Measurements from ENCODE around the gene ITGA6. TPM values are rescaled to one million over a fixed set of nuclear protein-coding genes. Genes with fewer than 3 reads are reported as not detected.
A peak's percentile ranks its signal among the peaks of the same experiment; 100 is the strongest.

Gene ITGA6
- total RNA-seq, 1 donor from 2014 or later: 40.7 TPM

GRCh38 chr2:172427990-172428831, 825 bp downstream of the ITGA6 start:
- no peak for DNase-seq (ENCODE audit: low spot score in 2 of 2)
- Histone ChIP-seq H3K4me3 (peak overlapping the region; percentile 68 to 85), H3K9me3 (no peaks in the 10 kb centered on the region), H3K27me3 (no peaks in the 10 kb centered on the region), H3K27ac (peak overlapping the region; percentile 30 to 32), H3K4me1 (peaks cover 5 to 7% of the 10 kb centered on the region in 2 donors), H3K36me3 (no peaks in the 10 kb centered on the region)
- intact Hi-C loops (cut with DNase I): loop anchor here (5.0 kb wide), 1 partner anchor 76 kb away; no protein-coding TSS in a partner anchor
- TF ChIP-seq, protein P1, sequence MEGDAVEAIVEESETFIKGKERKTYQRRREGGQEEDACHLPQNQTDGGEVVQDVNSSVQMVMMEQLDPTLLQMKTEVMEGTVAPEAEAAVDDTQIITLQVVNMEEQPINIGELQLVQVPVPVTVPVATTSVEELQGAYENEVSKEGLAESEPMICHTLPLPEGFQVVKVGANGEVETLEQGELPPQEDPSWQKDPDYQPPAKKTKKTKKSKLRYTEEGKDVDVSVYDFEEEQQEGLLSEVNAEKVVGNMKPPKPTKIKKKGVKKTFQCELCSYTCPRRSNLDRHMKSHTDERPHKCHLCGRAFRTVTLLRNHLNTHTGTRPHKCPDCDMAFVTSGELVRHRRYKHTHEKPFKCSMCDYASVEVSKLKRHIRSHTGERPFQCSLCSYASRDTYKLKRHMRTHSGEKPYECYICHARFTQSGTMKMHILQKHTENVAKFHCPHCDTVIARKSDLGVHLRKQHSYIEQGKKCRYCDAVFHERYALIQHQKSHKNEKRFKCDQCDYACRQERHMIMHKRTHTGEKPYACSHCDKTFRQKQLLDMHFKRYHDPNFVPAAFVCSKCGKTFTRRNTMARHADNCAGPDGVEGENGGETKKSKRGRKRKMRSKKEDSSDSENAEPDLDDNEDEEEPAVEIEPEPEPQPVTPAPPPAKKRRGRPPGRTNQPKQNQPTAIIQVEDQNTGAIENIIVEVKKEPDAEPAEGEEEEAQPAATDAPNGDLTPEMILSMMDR (IDR thresholded peaks at IDR 0.05): no peak

- peak overlapping the region; percentile 68 to 85 for H3K4me3 ChIP-seq
- no peak for DNase-seq (ENCODE audit: low spot score in 2 of 2)
- H3K9me3 ChIP-seq: no peaks in the 10 kb centered on the region
- H3K4me1 ChIP-seq: peaks cover 5 to 7% of the 10 kb centered on the region in 2 donors
- TF ChIP-seq, protein P1 (IDR thresholded peaks at IDR 0.05): no peak
- no peaks in the 10 kb centered on the region for H3K36me3 ChIP-seq
- H3K27me3 ChIP-seq: no peaks in the 10 kb centered on the region
- peak overlapping the region; percentile 26 to 30 for H3K27ac ChIP-seq
- intact Hi-C loops (cut with DNase I): loop anchor here (5.0 kb wide), 1 partner anchor 77 kb away; no protein-coding TSS in a partner anchor
Observed at GRCh38 chr2:172428832-172429210, 1.4 kb downstream of the ITGA6 start.

- peaks cover 5 to 7% of the 10 kb centered on the region in 2 donors for H3K4me1 ChIP-seq
- peak overlapping the region in 1 of 2 donors; percentile 68 for H3K4me3 ChIP-seq
- H3K36me3 ChIP-seq: no peaks in the 10 kb centered on the region
- no peaks in the 10 kb centered on the region for H3K9me3 ChIP-seq
- DNase-seq (ENCODE audit: low spot score in 2 of 2): no peak
- no peaks in the 10 kb centered on the region for H3K27me3 ChIP-seq
- peak overlapping the region; percentile 26 to 30 for H3K27ac ChIP-seq
- TF ChIP-seq, protein P1 (IDR thresholded peaks at IDR 0.05): no peak
- intact Hi-C loops (cut with DNase I): loop anchor here (5.0 kb wide), 1 partner anchor 77 kb away; no protein-coding TSS in a partner anchor
Observed at GRCh38 chr2:172429301-172429968, 2.0 kb downstream of the ITGA6 start.

DNA sequence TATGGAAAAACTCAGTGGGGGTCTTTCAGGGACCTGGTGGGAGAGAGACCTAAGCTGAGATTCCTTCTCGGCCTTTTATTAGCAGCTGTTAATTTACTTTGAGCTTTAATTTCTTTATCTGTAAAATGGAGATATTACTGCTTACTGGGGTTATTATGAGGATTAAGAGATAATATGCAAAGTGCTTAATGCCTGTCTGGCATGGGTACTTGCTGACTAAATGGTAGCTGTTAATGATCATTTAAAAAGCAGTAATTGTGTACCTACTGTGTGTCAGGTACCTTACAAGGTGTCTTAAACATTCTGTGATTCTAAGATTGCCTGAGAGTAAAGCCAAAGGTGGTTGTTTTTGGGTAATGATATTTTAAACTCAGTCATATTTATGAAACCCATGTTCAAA, 2.6 kb downstream of the ITGA6 start:
- H3K27me3 ChIP-seq: no peaks in the 10 kb centered on the region
- H3K4me1 ChIP-seq: peaks cover 5 to 7% of the 10 kb centered on the region in 2 donors

DNA sequence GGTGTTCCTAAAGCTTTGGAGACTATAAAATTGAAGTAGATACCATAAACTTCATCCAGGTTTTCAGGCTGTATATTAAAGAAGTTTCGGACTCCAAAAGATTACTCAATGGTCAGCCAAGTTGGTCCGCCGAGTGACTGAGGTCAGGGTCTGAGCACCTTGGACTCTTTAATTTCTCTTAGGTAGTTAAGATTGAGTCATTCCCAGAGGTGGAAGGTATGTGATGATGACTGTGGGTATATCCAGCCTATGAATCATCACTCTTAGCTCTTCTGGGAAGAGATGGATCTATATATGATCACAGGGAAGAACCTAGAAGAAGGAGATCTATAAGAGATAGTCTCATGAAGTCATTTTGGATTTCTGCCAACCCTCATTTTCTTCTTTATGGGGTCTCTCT, 3.3 kb downstream of the ITGA6 start:
- Histone ChIP-seq H3K9me3 (no peaks in the 10 kb centered on the region), H3K4me1 (peaks cover 5 to 7% of the 10 kb centered on the region in 2 donors), H3K4me3 (no peak overlapping the region), H3K27me3 (no peaks in the 10 kb centered on the region), H3K36me3 (no peaks in the 10 kb centered on the region), H3K27ac (no peak overlapping the region)
- TF ChIP-seq, protein P1 (IDR thresholded peaks at IDR 0.05): no peak
- intact Hi-C loops (cut with DNase I): no loop called here
- no peak for DNase-seq (ENCODE audit: low spot score in 2 of 2)

More for the DNA sequence above, 2.6 kb downstream of the ITGA6 start:
- Histone ChIP-seq H3K4me3 (peak overlapping the region in 1 of 2 donors; percentile 68), H3K9me3 (no peaks in the 10 kb centered on the region), H3K36me3 (no peaks in the 10 kb centered on the region), H3K27ac (no peak overlapping the region)
- TF ChIP-seq, protein P1 (IDR thresholded peaks at IDR 0.05): no peak
- intact Hi-C loops (cut with DNase I): no loop called here
- DNase-seq (ENCODE audit: low spot score in 2 of 2): no peak

Data from ascending aorta (tissue), 2 donors.